Left lung (tissue), 10 donors: ENCODE results near the gene SPTBN1. TPM values are rescaled to one million over a fixed set of nuclear protein-coding genes. Genes with fewer than 3 reads are reported as not detected.

Experiments
- ATAC-seq: fragments of 200-7000 bp; cut with Tn5 transposase; one replicate; pipeline ENCODE4 v1.9.1; 2020; ENCODE audit warnings: moderate library complexity
- DNase-seq, 4 donors: peaks; one replicate each; pipeline ENCODE4 v3.0.0-alpha.2; 2013 to 2020
- H3K27ac ChIP-seq, 2 donors: fragments of 200-600 bp; sonication (generic) in 1 of 2; one replicate each; pipeline versions ENCODE4 v1.5.0 to v1.8.0; 2020 to 2021
- H3K27me3 ChIP-seq, 2 donors: fragments of 200-600 bp; sonication (generic) in 1 of 2; one replicate each; pipeline versions ENCODE4 v1.5.0 to v1.8.0; 2020 to 2021
- H3K36me3 ChIP-seq, 2 donors: fragments of 200-600 bp; sonication (generic) in 1 of 2; one replicate each; pipeline versions ENCODE4 v1.5.0 to v1.8.0; 2020 to 2021
- H3K4me1 ChIP-seq, 2 donors: fragments of 200-600 bp; one replicate each; pipeline ENCODE4 v1.8.0; 2021
- H3K4me3 ChIP-seq, 2 donors: fragments of 200-600 bp; sonication (generic) in 1 of 2; one replicate each; pipeline versions ENCODE4 v1.5.0 to v1.8.0; 2020 to 2021; ENCODE audit warnings: mild to moderate bottlenecking in 1 of 2
- H3K9me3 ChIP-seq, 2 donors: fragments of 200-600 bp; sonication (generic) in 1 of 2; one replicate each; pipeline versions ENCODE4 v1.5.0 to v1.8.0; 2020 to 2021
- CTCF ChIP-seq, 2 donors: fragments of 200-600 bp; sonication (generic) in 1 of 2; IDR thresholded peaks; one replicate each; pipeline versions ENCODE4 v1.5.0 to v1.8.0; 2021; ENCODE audit warnings: antibody characterized with exemption in 2 of 2
- intact Hi-C, 2 donors: fragments of 100-400 bp; cut with DNase I; formaldehyde crosslinking; loops; one replicate each; pipeline versions ENCODE4 v1.11.2 to v1.14.2; 2022
- polyA plus RNA-seq, 6 donors: library from polyadenylated mRNA; unstranded; fragments of 120-200 nt; gene quantifications; one replicate each; pipeline ENCODE4 v1.2.1, GENCODE V29; 2013; ENCODE audit not compliant: insufficient read length in 6 of 6
- total RNA-seq, 2 donors: library from RNA; stranded (reverse); fragmentation: NEBNext Ultra II Directional; extraction: Animal tissue kit (Norgen Biotek cat#: 25700); gene quantifications; one replicate each; pipeline ENCODE4 v1.2.1, GENCODE V29; 2021
- donor health status: DM: no; HTN: yes; CAD: no.
- donor health status: DM: no; HTN: no; CAD: no.

The SPTBN1 gene
- total and polyA plus RNA-seq, 8 donors, result 441 to 578 (median 543) TPM

- Histone ChIP-seq H3K27ac (no peak overlapping the region), H3K36me3 (no peaks in the 10 kb centered on the region), H3K9me3 (no peaks in the 10 kb centered on the region), H3K4me1 (no peaks in the 10 kb centered on the region), H3K27me3 (peaks cover 0 to 5% of the 10 kb centered on the region in 2 donors), H3K4me3 (no peak overlapping the region)
- ATAC-seq, result no peak
- DNase-seq, result no peak
- no peak for TF ChIP-seq CTCF (IDR thresholded peaks at IDR 0.05)
- intact Hi-C loops, result no loop called here
These were observed 260.2 kb downstream of the SPTBN1 start for GRCh38 chr2:54716375-54716774.

- Histone ChIP-seq H3K4me3 (no peak overlapping the region), H3K36me3 (no peaks in the 10 kb centered on the region), H3K4me1 (peaks cover 7 to 23% of the 10 kb centered on the region in 2 donors), H3K9me3 (no peaks in the 10 kb centered on the region), H3K27ac (no peak overlapping the region), H3K27me3 (peaks cover 8 to 25% of the 10 kb centered on the region in 2 donors)
- intact Hi-C loops, result no loop called here
- DNase-seq, result no peak
- TF ChIP-seq CTCF (IDR thresholded peaks at IDR 0.05), result no peak
- ATAC-seq, result no peak
These were observed 264.4 kb downstream of the SPTBN1 start for GRCh38 chr2:54720563-54720962.

Other genes with a start within 250 kb of the SPTBN1 start
- gene TSPYL6, start 200.1 kb upstream of the SPTBN1 start, total RNA-seq, result not detected
- gene TSPYL6, start 200.1 kb upstream of the SPTBN1 start, polyA plus RNA-seq, result under 1 TPM; 0.07 to 0.21 (median 0.11) TPM